Measurements from ENCODE around the gene DLGAP4.

DNA sequence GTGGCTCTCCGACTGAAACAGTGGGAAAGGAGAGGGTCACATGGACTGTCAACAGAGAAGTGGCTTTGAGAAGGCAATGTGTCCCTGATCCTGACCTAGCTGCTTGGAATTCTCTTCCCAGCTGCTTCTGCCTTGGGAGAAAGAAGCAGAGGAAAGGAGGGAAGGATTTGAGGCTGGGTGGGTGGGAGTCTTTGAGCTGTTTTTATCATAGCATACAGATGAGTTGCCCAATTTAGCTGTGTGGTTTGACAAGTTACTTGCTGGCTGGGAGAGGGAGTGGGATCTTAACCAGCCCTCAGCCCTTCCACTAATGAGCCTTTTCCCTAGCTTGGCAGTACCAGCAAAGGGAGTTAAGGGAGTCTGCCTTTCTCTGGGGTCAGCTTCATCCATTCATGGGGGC is 184.1 kb downstream of the DLGAP4 start:
- TF ChIP-seq, protein P1, sequence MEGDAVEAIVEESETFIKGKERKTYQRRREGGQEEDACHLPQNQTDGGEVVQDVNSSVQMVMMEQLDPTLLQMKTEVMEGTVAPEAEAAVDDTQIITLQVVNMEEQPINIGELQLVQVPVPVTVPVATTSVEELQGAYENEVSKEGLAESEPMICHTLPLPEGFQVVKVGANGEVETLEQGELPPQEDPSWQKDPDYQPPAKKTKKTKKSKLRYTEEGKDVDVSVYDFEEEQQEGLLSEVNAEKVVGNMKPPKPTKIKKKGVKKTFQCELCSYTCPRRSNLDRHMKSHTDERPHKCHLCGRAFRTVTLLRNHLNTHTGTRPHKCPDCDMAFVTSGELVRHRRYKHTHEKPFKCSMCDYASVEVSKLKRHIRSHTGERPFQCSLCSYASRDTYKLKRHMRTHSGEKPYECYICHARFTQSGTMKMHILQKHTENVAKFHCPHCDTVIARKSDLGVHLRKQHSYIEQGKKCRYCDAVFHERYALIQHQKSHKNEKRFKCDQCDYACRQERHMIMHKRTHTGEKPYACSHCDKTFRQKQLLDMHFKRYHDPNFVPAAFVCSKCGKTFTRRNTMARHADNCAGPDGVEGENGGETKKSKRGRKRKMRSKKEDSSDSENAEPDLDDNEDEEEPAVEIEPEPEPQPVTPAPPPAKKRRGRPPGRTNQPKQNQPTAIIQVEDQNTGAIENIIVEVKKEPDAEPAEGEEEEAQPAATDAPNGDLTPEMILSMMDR (IDR thresholded peaks at IDR 0.05), result no peak
- TF ChIP-seq ZFX (IDR thresholded peaks at IDR 0.05; ENCODE audit: borderline replicate concordance), result no peak
